ENCODE data around the gene BMPR1A. TPM values are rescaled to one million over a fixed set of nuclear protein-coding genes. Genes with fewer than 3 reads are reported as not detected.

Gene BMPR1A
- total RNA-seq, 1 experiment from 2014 or later = 42.6 TPM

GRCh38 chr10:86749854-86750253 lies 6.6 kb upstream of the BMPR1A start (continued):
- TF ChIP-seq REST (IDR thresholded peaks at IDR 0.05; ENCODE audit: low read depth) (no peak), ZNF274 (IDR thresholded peaks at IDR 0.05; ENCODE audit: low read depth, low read length) (no peak), TCF7L2 (IDR thresholded peaks at IDR 0.05; ENCODE audit: borderline replicate concordance, extremely low read depth, insufficient read depth, insufficient read length) (no peak), EZH2 (IDR thresholded peaks at IDR 0.05) (no peak), SP1 (IDR thresholded peaks at IDR 0.05; ENCODE audit: low read depth) (no peak), RAD21 (IDR thresholded peaks at IDR 0.05; ENCODE audit: low read depth) (no peak), ELF1 (IDR thresholded peaks at IDR 0.05; ENCODE audit: borderline replicate concordance, low read depth) (no peak), SRF (IDR thresholded peaks at IDR 0.05; ENCODE audit: low read depth) (no peak)

GRCh38 chr10:86751477-86751876 lies 4.9 kb upstream of the BMPR1A start:
- H3K9ac ChIP-seq (ENCODE audit: low read length) = no peak overlapping the region
- H3K79me2 ChIP-seq (ENCODE audit: insufficient read depth, low read length) = peaks cover 7% of the 10 kb centered on the region; the same call in 1 of the 2 replicates
- no peak for DNase-seq (ENCODE audit: low read depth, low spot score)
- no TSS peak for BruUV-seq (replicated peaks)
- no peaks in the 10 kb centered on the region for H4K20me1 ChIP-seq (ENCODE audit: insufficient read depth)
- H3K27me3 ChIP-seq (ENCODE audit: insufficient read depth, low read length) = no peaks in the 10 kb centered on the region
- no peak overlapping the region for H3K4me2 ChIP-seq (ENCODE audit: low read length)
- no peaks in the 10 kb centered on the region for H3K36me3 ChIP-seq (ENCODE audit: control insufficient read depth in 1 of 2, insufficient read depth in 2 of 2, low read length in 2 of 2)
- RAD21 ChIA-PET (ENCODE audit: low non-redundant PET in 1 of 2, low total read pairs in 2 of 2, uncharacterized antibody in 2 of 2, unreplicated experiment in 2 of 2) = no interaction called here
- no peak overlapping the region for H3K4me3 ChIP-seq (replicated peaks in 1 of 2; ENCODE audit: low read depth in 1 of 2, low read length in 2 of 2)
- ATAC-seq = no peak
- CTCF ChIA-PET = no interaction called here
- intact Hi-C loops (cut with micrococcal nuclease) = no loop called here
- H3K9me2 ChIP-seq (ENCODE audit: insufficient read depth) = no peaks in the 10 kb centered on the region
- H2AFZ ChIP-seq (ENCODE audit: low read depth, low read length, poor library complexity, severe bottlenecking) = no peak overlapping the region
- POLR2A ChIA-PET = no interaction called here
- H3K4me1 ChIP-seq (ENCODE audit: control insufficient read depth in 1 of 2, insufficient read depth in 2 of 2, low read length in 2 of 2) = peaks cover 9 to 11% of the 10 kb centered on the region in 2 experiments; a peak in 3 of 4 replicates
- no peak overlapping the region for H3K27ac ChIP-seq (ENCODE audit: low read depth, low read length)
- TF ChIP-seq POLR2A (IDR thresholded peaks at IDR 0.05; ENCODE audit: borderline replicate concordance, extremely low read depth, insufficient read depth, insufficient read length) = no peak
- no peaks in the 10 kb centered on the region for H3K9me3 ChIP-seq (ENCODE audit: control insufficient read depth in 1 of 2, insufficient read depth in 1 of 2, low read depth in 1 of 2, low read length in 2 of 2)
